Measurements from ENCODE around the gene PIK3C2G. TPM values are rescaled to one million over a fixed set of nuclear protein-coding genes. Genes with fewer than 3 reads are reported as not detected.

Gene PIK3C2G
- total and polyA plus RNA-seq, 2 of the 13 experiments (the other 11 are each of a cell fraction or from before 2014, with no cell fraction given) = not detected

GRCh38 chr12:18696971-18697602 is 435.8 kb downstream of the PIK3C2G start:
- ChIA-PET POLR2A (no interaction called here), CTCF (ENCODE audit: low intra/inter-chr PET ratio, low total read pairs) (no interaction called here)
- TF ChIP-seq GPN1 (CRISPR knock-in tag; IDR thresholded peaks at IDR 0.05; ENCODE audit: borderline replicate concordance) (no peak), GABPA (IDR thresholded peaks at IDR 0.05; ENCODE audit: low read depth, low read length) (no peak), GABPA (CRISPR knock-in tag; IDR thresholded peaks at IDR 0.05; ENCODE audit: low read depth) (no peak), FOXA1 (IDR thresholded peaks at IDR 0.05) (no peak), FOXA1 (CRISPR knock-in tag; IDR thresholded peaks at IDR 0.05) (no peak), MYNN (CRISPR knock-in tag; IDR thresholded peaks at IDR 0.05; ENCODE audit: low read depth) (no peak), HOXA7 (CRISPR knock-in tag; IDR thresholded peaks at IDR 0.05) (no peak), KDM2A (CRISPR knock-in tag; IDR thresholded peaks at IDR 0.05; ENCODE audit: borderline replicate concordance, low read depth) (no peak), ZNF672 (CRISPR knock-in tag; IDR thresholded peaks at IDR 0.05) (no peak), PRDM4 (CRISPR knock-in tag; IDR thresholded peaks at IDR 0.05; ENCODE audit: borderline replicate concordance) (no peak), MTF2 (CRISPR knock-in tag; IDR thresholded peaks at IDR 0.05; ENCODE audit: borderline replicate concordance) (no peak), ZNF264 (CRISPR knock-in tag; IDR thresholded peaks at IDR 0.05) (no peak)
- Histone ChIP-seq H3K27me3 (ENCODE audit: control insufficient read depth in 1 of 2, insufficient read depth in 2 of 2, low read length in 2 of 2) (no peaks in the 10 kb centered on the region), H3K27ac (ENCODE audit: extremely low read length, insufficient read depth, low read length) (no peak overlapping the region), H3K79me2 (ENCODE audit: insufficient read depth, low read length) (no peaks in the 10 kb centered on the region), H3K4me1 (ENCODE audit: insufficient read depth, low read length) (no peaks in the 10 kb centered on the region), H2AFZ (ENCODE audit: low read length) (no peak overlapping the region), H3K9me3 (ENCODE audit: low read length) (no peaks in the 10 kb centered on the region), H3K9ac (ENCODE audit: insufficient read depth, low read depth, low read length) (no peak overlapping the region), H4K20me1 (ENCODE audit: insufficient read depth, low read length) (no peaks in the 10 kb centered on the region), H3K36me3 (replicated peaks in 1 of 2; ENCODE audit: control insufficient read depth in 1 of 2, insufficient read depth in 2 of 2, low read length in 2 of 2) (no peaks in the 10 kb centered on the region), H3K4me3 (replicated peaks in 1 of 3; ENCODE audit: insufficient read depth in 1 of 3, low read depth in 2 of 3, low read length in 3 of 3) (no peak overlapping the region), H3K4me2 (ENCODE audit: low read depth, low read length) (no peak overlapping the region)
- DNase-seq (ENCODE audit: low spot score) (no peak), ATAC-seq (no peak), FAIRE-seq (no peak)
- BruUV-seq (replicated peaks) = no TSS peak
- in situ Hi-C loops (cut with HindIII; ENCODE audit: extremely low pct_ligation_motif_present, low pct_unique_long_range_greater_than_20kb) = no loop called here
- intact Hi-C loops (cut with micrococcal nuclease; ENCODE audit: unreplicated experiment) = no loop called here

Other genes with a start within 250 kb of the PIK3C2G start
- gene RERGL, start 171.3 kb upstream of the PIK3C2G start, total RNA-seq (2016; rRNA removed; fragmentation: Illumina TruSeq; extraction: Trizol) = not detected in 2 replicates
- not detected in 2 replicates for gene RERGL, start 171.3 kb upstream of the PIK3C2G start, polyA plus RNA-seq (2011; rRNA removed)